ENCODE results near the gene OR52K1. TPM values are rescaled to one million over a fixed set of nuclear protein-coding genes. Genes with fewer than 3 reads are reported as not detected.

OR52K1 gene
- polyA plus RNA-seq (2011; rRNA removed) (not detected in 2 replicates), polyA minus RNA-seq (2011; rRNA and poly(A)+ RNA removed) (not detected in 2 replicates)

DNA sequence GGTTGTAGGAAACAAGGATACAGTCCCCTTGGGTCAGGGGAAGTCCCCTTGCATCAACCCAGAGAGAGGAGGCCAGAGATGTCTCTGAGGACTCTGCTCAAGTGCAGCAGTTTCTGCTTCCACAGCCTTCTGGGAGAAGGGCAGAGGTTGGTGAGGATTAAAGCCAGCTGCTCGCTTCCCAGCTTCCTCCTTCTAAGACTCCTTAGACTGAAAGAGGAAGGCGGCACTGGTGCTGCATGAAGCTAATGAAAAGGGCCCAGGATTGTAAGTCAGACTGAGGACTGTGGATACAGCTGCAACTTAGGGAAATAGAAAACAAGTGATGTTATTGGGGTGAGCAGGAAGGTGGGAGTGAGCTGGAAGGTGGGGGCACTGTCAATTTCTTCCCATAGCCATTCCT, at the start of gene OR52K1:
Gene OR52K1, plus strand, starts transcription at position 202 of the 400 bp plus-strand sequence. CDS start 6,255 bp downstream, outside the sequence.
- H3K27me3 ChIP-seq (ENCODE audit: control insufficient read depth, insufficient read depth, low read length), result peaks cover 2% of the 10 kb centered on the region; the same call in 1 of the 2 replicates
- no peak within 1 kb of the TSS for H3K4me3 ChIP-seq (ENCODE audit: low read depth, low read length)
- TF ChIP-seq, protein P1, sequence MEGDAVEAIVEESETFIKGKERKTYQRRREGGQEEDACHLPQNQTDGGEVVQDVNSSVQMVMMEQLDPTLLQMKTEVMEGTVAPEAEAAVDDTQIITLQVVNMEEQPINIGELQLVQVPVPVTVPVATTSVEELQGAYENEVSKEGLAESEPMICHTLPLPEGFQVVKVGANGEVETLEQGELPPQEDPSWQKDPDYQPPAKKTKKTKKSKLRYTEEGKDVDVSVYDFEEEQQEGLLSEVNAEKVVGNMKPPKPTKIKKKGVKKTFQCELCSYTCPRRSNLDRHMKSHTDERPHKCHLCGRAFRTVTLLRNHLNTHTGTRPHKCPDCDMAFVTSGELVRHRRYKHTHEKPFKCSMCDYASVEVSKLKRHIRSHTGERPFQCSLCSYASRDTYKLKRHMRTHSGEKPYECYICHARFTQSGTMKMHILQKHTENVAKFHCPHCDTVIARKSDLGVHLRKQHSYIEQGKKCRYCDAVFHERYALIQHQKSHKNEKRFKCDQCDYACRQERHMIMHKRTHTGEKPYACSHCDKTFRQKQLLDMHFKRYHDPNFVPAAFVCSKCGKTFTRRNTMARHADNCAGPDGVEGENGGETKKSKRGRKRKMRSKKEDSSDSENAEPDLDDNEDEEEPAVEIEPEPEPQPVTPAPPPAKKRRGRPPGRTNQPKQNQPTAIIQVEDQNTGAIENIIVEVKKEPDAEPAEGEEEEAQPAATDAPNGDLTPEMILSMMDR (IDR thresholded peaks at IDR 0.05; ENCODE audit: insufficient read depth, low read depth, low read length), result no peak
- H3K36me3 ChIP-seq (ENCODE audit: control insufficient read depth, insufficient read depth, low read length), result no peaks in the 10 kb centered on the region
- ChIA-PET POLR2A (no interaction called here), CTCF (interaction anchor here (1.4 to 3.7 kb wide), 2 partner anchors 11 to 295 kb away, joined by 8 to 23 read pairs; no protein-coding TSS in a partner anchor)
- DNase-seq (ENCODE audit: low read depth), result no peak

DNA sequence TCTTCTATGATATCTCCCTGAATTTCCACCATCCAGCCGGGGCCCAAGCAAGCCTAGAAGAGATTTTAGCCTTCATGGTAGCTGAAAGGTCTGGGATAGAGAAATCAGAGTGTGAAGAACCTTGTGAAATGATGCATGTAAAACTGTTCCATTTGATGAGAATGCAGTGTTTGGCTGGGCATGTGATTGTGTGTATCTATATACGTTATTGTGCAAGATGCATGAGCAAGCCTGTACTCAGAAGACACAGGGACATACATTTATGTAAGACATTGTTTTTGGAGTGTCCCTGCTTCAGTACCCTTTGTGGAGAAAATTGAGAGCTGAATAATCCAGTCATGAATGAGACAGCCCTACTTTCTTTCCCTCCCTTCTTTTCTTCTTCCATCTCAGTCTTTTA, 48.6 kb upstream of the OR52K1 start:
- CTCF ChIA-PET, result interaction anchor here (0.7 kb wide), 1 partner anchor 16 kb away, joined by 3 read pairs; no protein-coding TSS in a partner anchor

DNA sequence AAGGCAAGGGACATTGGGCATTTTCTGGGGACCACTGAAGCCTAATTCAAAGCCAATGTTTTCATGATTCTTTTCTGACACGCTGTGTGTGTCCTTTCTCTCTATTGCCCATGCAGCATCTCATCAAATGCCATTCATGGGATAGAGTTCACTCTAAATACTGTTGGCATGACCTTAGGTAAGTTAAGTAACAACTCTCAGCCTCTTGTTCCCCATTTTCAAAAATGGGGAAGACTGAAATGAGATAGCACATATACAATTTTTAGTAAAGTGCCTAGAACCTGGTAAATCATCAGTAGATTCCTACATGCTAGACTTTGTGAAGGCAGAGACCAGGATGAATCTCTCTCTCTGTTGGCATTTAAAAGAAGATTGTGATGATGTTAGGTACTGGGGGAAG, 46.0 kb upstream of the OR52K1 start:
- no peak overlapping the region for H3K4me3 ChIP-seq (ENCODE audit: low read depth, low read length)
- no peaks in the 10 kb centered on the region for H3K36me3 ChIP-seq (ENCODE audit: control insufficient read depth, insufficient read depth, low read length)
- TF ChIP-seq, protein P1 (IDR thresholded peaks at IDR 0.05; ENCODE audit: insufficient read depth, low read depth, low read length), result no peak
- H3K27me3 ChIP-seq (ENCODE audit: control insufficient read depth, insufficient read depth, low read length), result no peaks in the 10 kb centered on the region
- ChIA-PET POLR2A (no interaction called here), CTCF (interaction anchor here (1.0 kb wide), 1 partner anchor 8 kb away, joined by 3 read pairs; no protein-coding TSS in a partner anchor)
- DNase-seq (ENCODE audit: low read depth), result no peak

More for the DNA sequence above, 48.6 kb upstream of the OR52K1 start:
- H3K36me3 ChIP-seq (ENCODE audit: control insufficient read depth, insufficient read depth, low read length), result no peaks in the 10 kb centered on the region
- H3K27me3 ChIP-seq (ENCODE audit: control insufficient read depth, insufficient read depth, low read length), result no peaks in the 10 kb centered on the region
- H3K4me3 ChIP-seq (ENCODE audit: low read depth, low read length), result no peak overlapping the region
- POLR2A ChIA-PET, result no interaction called here
- no peak for DNase-seq (ENCODE audit: low read depth)
- TF ChIP-seq, protein P1 (IDR thresholded peaks at IDR 0.05; ENCODE audit: insufficient read depth, low read depth, low read length), result no peak

DNA sequence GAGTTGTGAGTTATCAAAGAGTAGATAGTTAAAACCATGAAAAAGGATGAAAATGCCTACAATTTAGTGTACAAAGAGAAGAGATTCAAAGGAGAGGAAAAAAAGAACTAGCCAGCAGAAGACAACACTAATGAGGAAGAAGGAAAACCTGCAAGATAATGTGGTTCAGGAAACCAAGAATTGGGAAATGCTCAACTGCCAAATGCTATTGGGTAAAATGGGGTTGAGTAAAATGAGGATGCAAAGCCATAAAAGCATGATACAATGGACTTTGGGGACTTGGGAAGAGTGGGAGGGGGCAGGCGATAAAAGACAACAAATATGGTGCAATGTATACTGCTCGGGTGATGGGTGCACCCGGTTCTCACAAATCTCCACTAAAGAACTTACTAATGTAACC, 40.9 kb upstream of the OR52K1 start:
- no peaks in the 10 kb centered on the region for H3K36me3 ChIP-seq (ENCODE audit: control insufficient read depth, insufficient read depth, low read length)
- CTCF ChIA-PET, result no interaction called here
- no peaks in the 10 kb centered on the region for H3K27me3 ChIP-seq (ENCODE audit: control insufficient read depth, insufficient read depth, low read length)
- POLR2A ChIA-PET, result no interaction called here
- no peak overlapping the region for H3K4me3 ChIP-seq (ENCODE audit: low read depth, low read length)
- no peak for DNase-seq (ENCODE audit: low read depth)
- TF ChIP-seq, protein P1 (IDR thresholded peaks at IDR 0.05; ENCODE audit: insufficient read depth, low read depth, low read length), result no peak

DNA sequence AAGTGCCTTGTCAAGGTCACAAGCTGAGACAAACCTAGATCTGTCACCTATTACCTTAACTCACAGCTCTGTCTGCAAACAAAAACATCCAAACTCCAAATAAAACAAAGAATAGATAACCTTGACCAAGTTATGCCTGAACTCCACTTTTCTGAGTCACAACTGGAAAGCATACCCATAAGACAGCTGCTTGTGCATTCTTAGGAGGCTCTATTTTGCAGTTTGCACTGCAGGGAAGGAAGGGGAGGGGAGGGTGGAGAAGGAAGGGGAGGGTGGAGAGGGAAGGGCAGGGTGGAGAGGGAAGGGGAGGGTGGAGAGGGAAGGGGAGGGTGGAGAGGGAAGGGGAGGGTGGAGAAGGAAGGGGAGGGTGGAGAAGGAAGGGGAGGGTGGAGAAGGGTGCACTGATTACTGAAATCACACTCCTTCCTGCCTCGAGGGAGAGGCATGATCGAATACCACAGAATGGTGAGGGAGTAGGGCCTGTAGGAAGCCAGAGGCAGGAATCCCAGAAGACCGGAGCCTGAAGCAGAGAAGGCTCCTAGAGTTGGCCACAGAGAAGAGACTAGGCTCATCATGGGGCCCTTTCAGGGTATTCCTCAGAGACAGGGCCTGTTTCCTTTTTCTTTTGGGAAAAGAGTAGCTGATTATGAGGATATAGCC, 39.1 kb upstream of the OR52K1 start:
- Histone ChIP-seq H3K36me3 (ENCODE audit: control insufficient read depth, insufficient read depth, low read length) (no peaks in the 10 kb centered on the region), H3K27me3 (ENCODE audit: control insufficient read depth, insufficient read depth, low read length) (no peaks in the 10 kb centered on the region), H3K4me3 (ENCODE audit: low read depth, low read length) (no peak overlapping the region)
- DNase-seq (ENCODE audit: low read depth), result no peak
- ChIA-PET POLR2A (no interaction called here), CTCF (no interaction called here)
- TF ChIP-seq, protein P1 (IDR thresholded peaks at IDR 0.05; ENCODE audit: insufficient read depth, low read depth, low read length), result no peak

Measured in BJ (cell line).